Adrenal gland (tissue), 12 donors: ENCODE results near the gene CCDC136. TPM values are rescaled to one million over a fixed set of nuclear protein-coding genes. Genes with fewer than 3 reads are reported as not detected.
A peak's percentile ranks its signal among the peaks of the same experiment; 100 is the strongest.

Source experiments
- DNase-seq, 7 donors: peaks; one replicate each; pipeline ENCODE4 v3.0.0-alpha.2; 2019 to 2020
- H3K27ac ChIP-seq, 5 donors: fragments of 200-600 bp; sonication (generic) in 4 of 5; 1 replicate in 3 of 5; 2 replicates in 2 of 5; pipeline versions ENCODE4 v1.5.1 to v1.8.0; 2016 to 2020; ENCODE audit warnings: mild to moderate bottlenecking in 1 of 5
- H3K27me3 ChIP-seq: fragments of 200-600 bp; 2 replicates; pipeline ENCODE4 v1.8.0; 2021
- H3K36me3 ChIP-seq, 2 donors: fragments of 200-600 bp; replicated peaks in 1 of 2; 1 replicate in 1 of 2; 2 replicates in 1 of 2; pipeline versions ENCODE4 v1.5.1 to v1.8.0; 2018 to 2022
- H3K4me1 ChIP-seq, 2 donors: fragments of 200-600 bp; replicated peaks in 1 of 2; 1 replicate in 1 of 2; 2 replicates in 1 of 2; pipeline versions ENCODE4 v1.5.1 to v1.8.0; 2018 to 2021
- H3K4me3 ChIP-seq, 4 donors: fragments of 200-600 bp; sonication (generic) in 3 of 4; one replicate each; pipeline ENCODE4 v1.5.1; 2016 to 2018
- H3K9me3 ChIP-seq, 3 donors: fragments of 200-600 bp; sonication (generic) in 1 of 3; replicated peaks in 1 of 3; 1 replicate in 2 of 3; 2 replicates in 1 of 3; pipeline versions ENCODE4 v1.5.1 to v1.8.0; 2016 to 2021
- POLR2A ChIP-seq, 2 donors: fragments of 450-650 bp; IDR thresholded peaks; one replicate each; pipeline ENCODE4 v1.6.1; 2017; ENCODE audit warnings: antibody characterized with exemption in 2 of 2, mild to moderate bottlenecking in 2 of 2, moderate library complexity in 1 of 2
- WGBS, 4 donors: extraction: QIAGEN DNeasy Blood & Tissue Kit in 2 of 4; methylation state at CpG; one replicate each; pipeline versions ENCODE4 v1.1.5 to v1.1.7; 2013 to 2017; 5-methylcytosine and 5-hydroxymethylcytosine counted together
- intact Hi-C, 2 donors: fragments of 100-400 bp; cut with DNase I; formaldehyde crosslinking; loops; one replicate each; pipeline versions ENCODE4 v1.14.1 to v1.15.0; 2022 to 2023
- polyA plus RNA-seq, 3 donors: library from polyadenylated mRNA; stranded (reverse); fragments of 200-250 nt in 2 of 3; fragments of 350-450 nt in 1 of 3; fragmentation: Illumina TruSeq in 1 of 3; extraction: RNeasy Lipid Tissue Mini Kit (QIAGEN cat#74804) in 1 of 3; gene quantifications; one replicate each; pipeline ENCODE4 v1.2.3, GENCODE V29; 2013 to 2014
- total RNA-seq, 9 donors: library from RNA; depleted of rRNA in 4 of 9; stranded (reverse); fragments of >200 nt in 4 of 9; fragments of 120-200 nt in 1 of 9; fragmentation: NEBNext Ultra II Directional in 1 of 9; extraction: Animal tissue kit (Norgen Biotek cat#: 25700) in 1 of 9; gene quantifications; one replicate each; pipeline versions ENCODE4 v1.1.0 to v1.2.4, GENCODE V29; 2013 to 2023
- TF ChIP-seq, protein P1 (sequence below), 6 experiments: fragments of 450-650 bp in 4 of 6; fragments of 200-600 bp in 2 of 6; sonication (generic) in 1 of 6; IDR thresholded peaks; 1 replicate in 5 of 6; 2 replicates in 1 of 6; pipeline versions ENCODE4 v1.5.1 to v1.8.0; 2016 to 2021; ENCODE audit warnings: antibody characterized with exemption in 6 of 6, mild to moderate bottlenecking in 2 of 6, moderate library complexity in 1 of 6
- donor health status: healthy with polysubstance abuse.
- donor health status: Bipolar disorder and iron deficiency.
- donor health status: DM: yes; HTN: yes; CAD: no.
- donor health status: DM: no; HTN: no; CAD: no.
- donor health status: DM: no; HTN: no; CAD: no.
- donor health status: DM: yes; HTN: yes; CAD: no.

Gene CCDC136
- total and polyA plus RNA-seq, 12 donors: 0.35 to 10.9 (median 4.0) TPM

DNA sequence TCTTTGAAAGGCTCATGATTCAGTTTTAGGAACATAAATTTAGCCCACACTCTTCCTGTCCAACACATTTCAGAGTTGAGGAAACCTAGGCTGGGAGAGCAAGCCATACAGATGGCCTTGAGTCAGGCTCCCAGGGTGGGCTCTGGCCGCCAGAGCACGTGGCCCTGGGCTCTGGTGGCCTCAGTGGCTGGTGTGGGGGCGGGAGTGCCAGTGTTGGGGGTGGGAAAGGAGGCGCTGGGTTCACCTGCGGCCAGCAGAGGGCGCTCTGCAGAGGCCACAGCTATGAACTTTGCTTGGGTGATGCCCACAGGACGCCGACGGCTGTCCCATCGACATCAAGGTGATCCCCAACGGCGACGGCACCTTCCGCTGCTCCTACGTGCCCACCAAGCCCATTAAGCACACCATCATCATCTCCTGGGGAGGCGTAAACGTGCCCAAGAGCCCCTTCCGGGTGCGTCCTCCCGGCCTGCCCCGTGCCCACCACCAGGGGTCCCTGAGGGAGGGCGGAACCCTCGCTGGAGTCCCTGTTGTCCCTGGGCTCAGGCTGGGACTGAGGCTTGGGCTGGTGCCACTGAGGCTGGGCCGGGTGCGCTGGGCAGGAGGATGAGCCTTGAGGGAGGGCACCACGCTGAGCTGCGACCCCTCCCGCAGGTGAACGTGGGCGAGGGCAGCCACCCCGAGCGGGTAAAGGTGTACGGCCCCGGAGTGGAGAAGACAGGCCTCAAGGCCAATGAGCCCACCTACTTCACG is 50.3 kb downstream of the CCDC136 start:
- intact Hi-C loops: no loop called here

DNA sequence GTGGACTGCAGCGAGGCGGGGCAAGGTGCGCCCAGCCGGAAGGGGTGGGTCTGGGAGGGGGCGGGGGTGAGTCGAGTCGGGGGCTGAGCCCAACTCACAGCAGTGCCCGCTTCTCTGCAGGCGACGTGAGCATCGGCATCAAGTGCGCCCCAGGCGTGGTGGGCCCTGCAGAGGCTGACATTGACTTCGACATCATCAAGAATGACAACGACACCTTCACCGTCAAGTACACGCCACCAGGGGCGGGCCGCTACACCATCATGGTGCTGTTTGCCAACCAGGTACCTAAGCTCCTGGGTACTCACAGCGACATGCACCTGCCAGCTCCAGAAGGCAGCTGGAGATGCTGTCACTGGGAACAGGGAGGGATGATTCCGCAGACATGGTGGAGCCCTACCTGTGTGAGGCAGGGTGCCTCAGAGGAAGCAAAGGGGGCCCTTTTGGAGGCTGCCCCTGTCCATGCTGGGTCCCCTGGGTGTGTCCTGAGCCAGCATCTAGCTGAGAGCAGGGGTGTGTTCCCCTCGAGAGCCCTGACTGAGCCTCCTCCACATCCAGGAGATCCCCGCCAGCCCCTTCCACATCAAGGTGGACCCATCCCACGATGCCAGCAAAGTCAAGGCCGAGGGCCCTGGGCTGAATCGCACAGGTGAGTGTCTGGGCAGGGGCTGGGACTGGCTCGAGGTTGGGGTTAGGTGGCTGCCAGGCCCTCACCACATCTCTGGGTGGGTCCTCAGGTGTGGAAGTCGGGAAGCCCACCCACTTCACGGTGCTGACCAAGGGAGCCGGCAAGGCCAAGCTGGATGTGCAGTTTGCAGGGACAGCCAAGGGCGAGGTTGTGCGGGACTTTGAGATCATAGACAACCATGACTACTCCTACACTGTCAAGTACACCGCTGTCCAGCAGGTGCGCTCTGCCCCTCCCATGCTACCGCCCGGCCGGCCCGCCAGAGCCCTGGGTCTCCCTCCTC is 51.2 kb downstream of the CCDC136 start:
- no peak overlapping the region for H3K4me3 ChIP-seq
- 87 to 95% (median 93%) methylated on average over 18 to 38 of the region's 38 CpGs for WGBS, 4 donors
- H3K27ac ChIP-seq: no peak overlapping the region
- intact Hi-C loops: no loop called here
- H3K4me1 ChIP-seq: no peaks in the 10 kb centered on the region
- TF ChIP-seq POLR2A (IDR thresholded peaks at IDR 0.05): no peak
- TF ChIP-seq, protein P1, sequence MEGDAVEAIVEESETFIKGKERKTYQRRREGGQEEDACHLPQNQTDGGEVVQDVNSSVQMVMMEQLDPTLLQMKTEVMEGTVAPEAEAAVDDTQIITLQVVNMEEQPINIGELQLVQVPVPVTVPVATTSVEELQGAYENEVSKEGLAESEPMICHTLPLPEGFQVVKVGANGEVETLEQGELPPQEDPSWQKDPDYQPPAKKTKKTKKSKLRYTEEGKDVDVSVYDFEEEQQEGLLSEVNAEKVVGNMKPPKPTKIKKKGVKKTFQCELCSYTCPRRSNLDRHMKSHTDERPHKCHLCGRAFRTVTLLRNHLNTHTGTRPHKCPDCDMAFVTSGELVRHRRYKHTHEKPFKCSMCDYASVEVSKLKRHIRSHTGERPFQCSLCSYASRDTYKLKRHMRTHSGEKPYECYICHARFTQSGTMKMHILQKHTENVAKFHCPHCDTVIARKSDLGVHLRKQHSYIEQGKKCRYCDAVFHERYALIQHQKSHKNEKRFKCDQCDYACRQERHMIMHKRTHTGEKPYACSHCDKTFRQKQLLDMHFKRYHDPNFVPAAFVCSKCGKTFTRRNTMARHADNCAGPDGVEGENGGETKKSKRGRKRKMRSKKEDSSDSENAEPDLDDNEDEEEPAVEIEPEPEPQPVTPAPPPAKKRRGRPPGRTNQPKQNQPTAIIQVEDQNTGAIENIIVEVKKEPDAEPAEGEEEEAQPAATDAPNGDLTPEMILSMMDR (IDR thresholded peaks at IDR 0.05): no peak
- no peaks in the 10 kb centered on the region for H3K36me3 ChIP-seq
- no peaks in the 10 kb centered on the region for H3K27me3 ChIP-seq
- DNase-seq: no peak
- no peaks in the 10 kb centered on the region for H3K9me3 ChIP-seq

More for the DNA sequence above, 50.3 kb downstream of the CCDC136 start:
- no peaks in the 10 kb centered on the region for H3K9me3 ChIP-seq
- TF ChIP-seq, protein P1 (IDR thresholded peaks at IDR 0.05): peak in 5 of 6 experiments; percentile 16 to 63 (median 53)
- no peak for TF ChIP-seq POLR2A (IDR thresholded peaks at IDR 0.05)
- 44 to 74% (median 51%) methylated on average over 7 to 35 of the region's 35 CpGs; no CpG with 5 or more reads in 1 of the 4 donors for WGBS, 4 donors
- H3K27ac ChIP-seq: no peak overlapping the region
- peak in 3 of 7 donors; percentile 47 to 59 (median 51) for DNase-seq
- H3K36me3 ChIP-seq: no peaks in the 10 kb centered on the region
- H3K27me3 ChIP-seq: no peaks in the 10 kb centered on the region
- H3K4me1 ChIP-seq: no peaks in the 10 kb centered on the region
- H3K4me3 ChIP-seq: no peak overlapping the region

DNA sequence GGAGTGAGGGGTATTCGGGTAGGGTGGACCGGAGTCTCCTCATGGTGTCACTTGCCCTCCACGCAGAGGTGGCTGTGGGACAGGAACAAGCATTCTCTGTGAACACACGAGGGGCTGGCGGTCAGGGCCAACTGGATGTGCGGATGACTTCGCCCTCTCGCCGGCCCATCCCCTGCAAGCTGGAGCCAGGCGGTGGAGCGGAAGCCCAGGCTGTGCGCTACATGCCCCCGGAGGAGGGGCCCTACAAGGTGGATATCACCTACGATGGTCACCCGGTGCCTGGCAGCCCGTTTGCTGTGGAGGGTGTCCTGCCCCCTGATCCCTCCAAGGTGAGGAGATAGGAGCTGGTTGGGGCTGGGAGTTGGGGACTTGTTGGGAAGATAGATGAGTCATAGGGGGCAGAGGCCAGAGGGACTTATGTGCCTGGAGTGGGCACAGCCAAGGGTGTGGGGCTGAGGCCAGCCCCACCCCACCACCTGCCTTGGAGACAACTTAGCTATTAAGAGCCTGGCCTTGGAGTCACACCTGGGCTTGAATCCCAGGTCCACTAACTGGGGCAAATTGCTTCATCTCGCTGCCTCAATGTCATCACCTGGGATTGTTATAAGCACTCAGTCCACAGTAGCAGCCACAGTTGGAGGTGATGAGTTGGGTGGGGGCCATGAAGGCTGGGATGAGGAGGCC is 52.3 kb downstream of the CCDC136 start:
- intact Hi-C loops: no loop called here
- no peak overlapping the region for H3K27ac ChIP-seq
- WGBS, 4 donors: 88 to 96% (median 90%) methylated on average over 6 to 17 of the region's 17 CpGs
- H3K4me1 ChIP-seq: no peaks in the 10 kb centered on the region
- no peak for DNase-seq
- TF ChIP-seq, protein P1 (IDR thresholded peaks at IDR 0.05): no peak
- no peak for TF ChIP-seq POLR2A (IDR thresholded peaks at IDR 0.05)
- H3K36me3 ChIP-seq: no peaks in the 10 kb centered on the region
- H3K9me3 ChIP-seq: no peaks in the 10 kb centered on the region
- H3K27me3 ChIP-seq: no peaks in the 10 kb centered on the region
- H3K4me3 ChIP-seq: no peak overlapping the region
